ENCODE data around the gene RBM3. TPM values are rescaled to one million over a fixed set of nuclear protein-coding genes. Genes with fewer than 3 reads are reported as not detected.

RBM3 gene
- total RNA-seq, 3 donors from 2014 or later (not counting 1 experiment from before 2014, with no cell fraction given): 356 to 419 (median 366) TPM

DNA sequence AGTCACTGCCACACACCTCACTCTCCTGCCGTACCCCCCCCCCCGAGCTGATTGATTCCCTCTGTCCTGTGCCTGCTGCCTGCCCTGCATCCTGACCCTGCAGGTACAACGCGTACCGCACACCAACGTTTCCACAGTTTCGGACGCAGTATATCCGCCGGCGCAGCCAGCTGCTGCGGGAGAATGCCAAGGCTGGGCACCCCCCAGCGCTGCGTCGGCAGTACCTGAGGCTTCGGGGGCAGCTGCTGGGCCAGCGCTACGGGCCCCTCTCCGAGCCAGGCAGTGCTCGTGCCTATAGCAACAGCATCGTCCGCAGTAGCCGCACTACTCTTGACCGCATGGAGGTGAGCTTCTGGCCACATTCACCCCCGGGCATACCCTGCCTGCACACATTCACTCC, 24.3 kb downstream of the RBM3 start:
- H3K4me3 ChIP-seq (ENCODE audit: low read length): no peak overlapping the region
- Mint-ChIP-seq H3K4me1 (peaks cover 19% of the 10 kb centered on the region in 2 donors), H3K4me3 (peak overlapping the region; percentile 70), H3K36me3 (no peaks in the 10 kb centered on the region), H3K27me3 (ENCODE audit: low read depth in 2 of 2) (no peaks in the 10 kb centered on the region), H3K27ac (peak overlapping the region; percentile 98 to 99), H3K9me3 (no peaks in the 10 kb centered on the region)
- ATAC-seq: no peak
- intact Hi-C loops (cut with micrococcal nuclease): no loop called here
- H3K27me3 ChIP-seq (ENCODE audit: control insufficient read depth, insufficient read depth, low read length): no peaks in the 10 kb centered on the region
- TF ChIP-seq CTCF (IDR thresholded peaks at IDR 0.05): no peak
- H3K4me1 ChIP-seq (ENCODE audit: control insufficient read depth, insufficient read depth, low read length): peaks cover 15% of the 10 kb centered on the region
- no peak for DNase-seq
- peaks cover 22% of the 10 kb centered on the region for H3K36me3 ChIP-seq (ENCODE audit: control insufficient read depth, insufficient read depth, low read length)
- H3K27ac ChIP-seq (ENCODE audit: low read length): peak overlapping the region; percentile 100
- H3K9me3 ChIP-seq (ENCODE audit: control insufficient read depth, insufficient read depth, low read length): no peaks in the 10 kb centered on the region
- WGBS (ENCODE audit: insufficient coverage): 95% methylated on average over 24 of the region's 25 CpGs

DNA sequence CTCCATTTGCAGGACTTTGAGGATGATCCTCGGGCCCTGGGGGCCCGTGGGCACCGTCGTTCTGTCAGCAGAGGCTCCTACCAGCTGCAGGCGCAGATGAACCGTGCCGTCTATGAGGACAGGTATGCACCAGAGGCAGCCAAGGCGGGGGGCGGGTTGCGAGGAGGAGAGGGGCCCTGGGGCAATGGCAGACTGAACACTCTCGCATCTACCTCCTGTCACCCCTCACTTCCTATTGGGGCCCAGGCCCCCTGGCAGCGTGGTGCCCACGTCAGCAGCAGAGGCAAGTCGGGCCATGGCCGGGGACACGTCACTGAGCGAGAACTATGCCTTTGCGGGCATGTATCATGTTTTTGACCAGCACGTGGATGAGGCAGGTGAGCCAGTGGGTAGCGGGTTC, 25.1 kb downstream of the RBM3 start:
- Histone ChIP-seq H3K4me3 (ENCODE audit: low read length) (no peak overlapping the region), H3K9me3 (ENCODE audit: control insufficient read depth, insufficient read depth, low read length) (no peaks in the 10 kb centered on the region), H3K27me3 (ENCODE audit: control insufficient read depth, insufficient read depth, low read length) (no peaks in the 10 kb centered on the region), H3K27ac (ENCODE audit: low read length) (no peak overlapping the region), H3K4me1 (ENCODE audit: control insufficient read depth, insufficient read depth, low read length) (peaks cover 15% of the 10 kb centered on the region), H3K36me3 (ENCODE audit: control insufficient read depth, insufficient read depth, low read length) (peaks cover 22% of the 10 kb centered on the region)
- H3K27ac Mint-ChIP-seq: no peak overlapping the region
- no peak overlapping the region for H3K4me3 Mint-ChIP-seq
- H3K9me3 Mint-ChIP-seq: no peaks in the 10 kb centered on the region
- H3K4me1 Mint-ChIP-seq: peaks cover 19% of the 10 kb centered on the region in 2 donors
- no peak for DNase-seq
- no peaks in the 10 kb centered on the region for H3K36me3 Mint-ChIP-seq
- TF ChIP-seq CTCF (IDR thresholded peaks at IDR 0.05): no peak
- intact Hi-C loops (cut with micrococcal nuclease): no loop called here
- WGBS (ENCODE audit: insufficient coverage): 96% methylated on average over 15 of the region's 20 CpGs
- H3K27me3 Mint-ChIP-seq (ENCODE audit: low read depth in 2 of 2): no peaks in the 10 kb centered on the region
- ATAC-seq: no peak

DNA sequence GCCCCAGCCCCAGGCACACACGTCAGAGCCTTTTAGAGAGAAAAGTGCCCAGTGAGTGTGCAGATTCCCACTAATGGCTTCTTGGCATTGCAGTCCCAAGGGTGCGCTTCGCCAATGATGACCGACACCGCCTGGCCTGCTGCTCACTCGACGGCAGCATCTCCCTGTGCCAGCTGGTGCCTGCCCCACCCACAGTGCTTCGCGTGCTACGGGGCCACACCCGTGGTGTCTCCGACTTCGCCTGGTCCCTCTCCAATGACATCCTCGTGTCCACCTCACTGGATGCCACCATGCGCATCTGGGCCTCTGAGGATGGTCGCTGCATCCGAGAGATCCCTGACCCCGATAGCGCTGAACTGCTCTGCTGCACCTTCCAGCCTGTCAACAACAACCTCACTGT, 25.9 kb downstream of the RBM3 start:
- peaks cover 27% of the 10 kb centered on the region for H3K36me3 ChIP-seq (ENCODE audit: control insufficient read depth, insufficient read depth, low read length)
- no peak overlapping the region for H3K4me3 Mint-ChIP-seq
- no peaks in the 10 kb centered on the region for H3K27me3 Mint-ChIP-seq (ENCODE audit: low read depth in 2 of 2)
- H3K9me3 ChIP-seq (ENCODE audit: control insufficient read depth, insufficient read depth, low read length): no peaks in the 10 kb centered on the region
- H3K4me1 Mint-ChIP-seq: peaks cover 19% of the 10 kb centered on the region in 2 donors
- DNase-seq (no peak), ATAC-seq (no peak)
- no peak overlapping the region for H3K27ac Mint-ChIP-seq
- no peak overlapping the region for H3K4me3 ChIP-seq (ENCODE audit: low read length)
- no peaks in the 10 kb centered on the region for H3K36me3 Mint-ChIP-seq
- TF ChIP-seq CTCF (IDR thresholded peaks at IDR 0.05): no peak
- WGBS (ENCODE audit: insufficient coverage): 96% methylated on average over 19 of the region's 19 CpGs
- no peaks in the 10 kb centered on the region for H3K27me3 ChIP-seq (ENCODE audit: control insufficient read depth, insufficient read depth, low read length)
- H3K4me1 ChIP-seq (ENCODE audit: control insufficient read depth, insufficient read depth, low read length): peaks cover 15% of the 10 kb centered on the region
- H3K9me3 Mint-ChIP-seq: no peaks in the 10 kb centered on the region
- H3K27ac ChIP-seq (ENCODE audit: low read length): no peak overlapping the region
- intact Hi-C loops (cut with micrococcal nuclease): no loop called here

DNA sequence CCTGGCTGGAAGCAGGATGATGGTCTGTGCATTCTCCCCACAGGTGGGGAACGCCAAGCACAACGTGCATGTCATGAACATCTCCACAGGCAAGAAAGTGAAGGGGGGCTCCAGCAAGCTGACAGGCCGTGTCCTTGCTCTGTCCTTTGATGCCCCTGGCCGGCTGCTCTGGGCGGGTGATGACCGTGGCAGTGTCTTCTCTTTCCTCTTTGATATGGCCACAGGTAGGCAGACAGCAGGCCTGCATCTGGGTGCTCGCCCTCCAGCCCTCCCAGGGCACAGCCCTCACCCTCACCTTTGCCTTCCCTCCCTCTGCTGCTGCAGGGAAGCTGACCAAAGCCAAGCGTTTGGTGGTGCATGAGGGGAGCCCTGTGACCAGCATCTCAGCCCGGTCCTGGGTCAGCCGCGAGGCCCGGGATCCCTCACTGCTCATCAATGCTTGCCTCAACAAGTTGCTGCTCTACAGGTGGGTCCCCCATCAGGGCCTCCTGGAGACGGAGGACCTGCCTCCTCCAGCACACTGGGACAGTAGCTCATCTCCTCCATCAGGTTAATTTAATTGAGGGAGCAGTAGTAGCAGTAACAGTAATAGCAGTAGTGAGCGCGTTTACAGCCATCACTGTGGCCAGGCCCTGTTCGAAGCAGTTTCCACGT, 27.6 kb downstream of the RBM3 start:
- 98% methylated on average over 10 of the region's 17 CpGs for WGBS (ENCODE audit: insufficient coverage)
- Mint-ChIP-seq H3K4me3 (no peak overlapping the region), H3K4me1 (peaks cover 19% of the 10 kb centered on the region in 2 donors), H3K36me3 (no peaks in the 10 kb centered on the region), H3K27ac (no peak overlapping the region), H3K9me3 (no peaks in the 10 kb centered on the region), H3K27me3 (ENCODE audit: low read depth in 2 of 2) (no peaks in the 10 kb centered on the region)
- Histone ChIP-seq H3K27me3 (ENCODE audit: control insufficient read depth, insufficient read depth, low read length) (no peaks in the 10 kb centered on the region), H3K27ac (ENCODE audit: low read length) (no peak overlapping the region), H3K36me3 (ENCODE audit: control insufficient read depth, insufficient read depth, low read length) (peaks cover 27% of the 10 kb centered on the region), H3K4me3 (ENCODE audit: low read length) (no peak overlapping the region), H3K4me1 (ENCODE audit: control insufficient read depth, insufficient read depth, low read length) (peaks cover 13% of the 10 kb centered on the region), H3K9me3 (ENCODE audit: control insufficient read depth, insufficient read depth, low read length) (no peaks in the 10 kb centered on the region)
- ATAC-seq: no peak
- DNase-seq: no peak
- TF ChIP-seq CTCF (IDR thresholded peaks at IDR 0.05): no peak
- intact Hi-C loops (cut with micrococcal nuclease): no loop called here
